ENCODE data around the gene UBL3.

The UBL3 gene

DNA sequence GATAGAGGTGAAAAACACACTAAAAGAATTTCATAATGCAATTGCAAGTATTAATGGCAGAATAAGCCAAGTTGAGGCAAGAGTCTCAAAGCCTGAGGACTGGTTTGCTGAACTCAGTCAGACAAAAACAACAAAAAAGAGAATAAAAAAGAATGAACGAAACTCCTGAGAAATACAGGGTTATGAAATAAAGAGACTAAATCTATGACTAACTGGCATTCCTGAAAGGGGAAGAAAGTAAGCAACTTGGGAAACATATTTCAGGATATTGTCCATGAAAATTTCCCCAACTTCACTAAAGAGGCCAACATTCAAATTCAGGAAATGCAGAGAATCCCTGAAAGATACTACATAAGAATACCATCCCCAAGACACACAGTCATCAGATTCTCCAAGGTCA is 47.8 kb downstream of the UBL3 start:
- H3K4me1 ChIP-seq (ENCODE audit: control insufficient read depth in 1 of 2, insufficient read depth in 1 of 2, low read depth in 1 of 2, low read length in 1 of 2): peaks cover 19 to 28% of the 10 kb centered on the region in 2 experiments
- H3K27me3 ChIP-seq: no peaks in the 10 kb centered on the region
- H3K4me3 ChIP-seq (ENCODE audit: low read depth in 1 of 2, low read length in 1 of 2): no peak overlapping the region
- H3K27ac ChIP-seq: peak overlapping the region; percentile 11
- H3K36me3 ChIP-seq: no peaks in the 10 kb centered on the region
- TF ChIP-seq, protein P1, sequence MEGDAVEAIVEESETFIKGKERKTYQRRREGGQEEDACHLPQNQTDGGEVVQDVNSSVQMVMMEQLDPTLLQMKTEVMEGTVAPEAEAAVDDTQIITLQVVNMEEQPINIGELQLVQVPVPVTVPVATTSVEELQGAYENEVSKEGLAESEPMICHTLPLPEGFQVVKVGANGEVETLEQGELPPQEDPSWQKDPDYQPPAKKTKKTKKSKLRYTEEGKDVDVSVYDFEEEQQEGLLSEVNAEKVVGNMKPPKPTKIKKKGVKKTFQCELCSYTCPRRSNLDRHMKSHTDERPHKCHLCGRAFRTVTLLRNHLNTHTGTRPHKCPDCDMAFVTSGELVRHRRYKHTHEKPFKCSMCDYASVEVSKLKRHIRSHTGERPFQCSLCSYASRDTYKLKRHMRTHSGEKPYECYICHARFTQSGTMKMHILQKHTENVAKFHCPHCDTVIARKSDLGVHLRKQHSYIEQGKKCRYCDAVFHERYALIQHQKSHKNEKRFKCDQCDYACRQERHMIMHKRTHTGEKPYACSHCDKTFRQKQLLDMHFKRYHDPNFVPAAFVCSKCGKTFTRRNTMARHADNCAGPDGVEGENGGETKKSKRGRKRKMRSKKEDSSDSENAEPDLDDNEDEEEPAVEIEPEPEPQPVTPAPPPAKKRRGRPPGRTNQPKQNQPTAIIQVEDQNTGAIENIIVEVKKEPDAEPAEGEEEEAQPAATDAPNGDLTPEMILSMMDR (IDR thresholded peaks at IDR 0.05): no peak
- H3K9me3 ChIP-seq: no peaks in the 10 kb centered on the region

DNA sequence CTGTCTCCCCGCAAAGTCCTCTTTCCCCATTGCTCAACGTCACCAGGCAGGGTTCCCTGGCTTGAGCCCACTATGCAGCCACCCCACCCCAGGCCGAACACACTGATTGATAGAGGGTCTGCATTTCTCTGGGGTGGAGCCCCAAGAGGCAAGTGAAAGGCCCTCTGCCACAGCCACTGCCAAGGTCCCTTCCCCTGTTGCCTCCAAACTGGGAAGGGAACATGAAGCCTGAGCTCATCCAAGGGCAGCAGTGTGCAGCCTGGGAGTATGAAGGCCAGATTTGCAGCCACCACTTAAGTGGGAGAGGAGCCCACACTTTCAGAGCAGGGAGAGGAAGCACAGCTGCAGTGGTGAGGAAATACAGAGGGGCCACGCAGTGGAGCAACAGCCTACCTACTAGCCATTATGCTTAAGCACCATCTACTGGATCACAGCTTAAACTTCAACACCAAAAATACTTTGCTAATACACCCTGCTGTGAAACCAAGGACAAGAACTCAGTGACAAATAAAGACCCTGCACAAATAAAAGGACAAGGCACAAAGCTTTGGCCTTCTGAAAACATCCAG is 48.6 kb downstream of the UBL3 start:
- peaks cover 19 to 28% of the 10 kb centered on the region in 2 experiments for H3K4me1 ChIP-seq (ENCODE audit: control insufficient read depth in 1 of 2, insufficient read depth in 1 of 2, low read depth in 1 of 2, low read length in 1 of 2)
- H3K9me3 ChIP-seq: no peaks in the 10 kb centered on the region
- TF ChIP-seq, protein P1 (IDR thresholded peaks at IDR 0.05): no peak
- peak overlapping the region; percentile 11 for H3K27ac ChIP-seq
- no peaks in the 10 kb centered on the region for H3K36me3 ChIP-seq
- H3K4me3 ChIP-seq (ENCODE audit: low read depth in 1 of 2, low read length in 1 of 2): no peak overlapping the region
- H3K27me3 ChIP-seq: no peaks in the 10 kb centered on the region

DNA sequence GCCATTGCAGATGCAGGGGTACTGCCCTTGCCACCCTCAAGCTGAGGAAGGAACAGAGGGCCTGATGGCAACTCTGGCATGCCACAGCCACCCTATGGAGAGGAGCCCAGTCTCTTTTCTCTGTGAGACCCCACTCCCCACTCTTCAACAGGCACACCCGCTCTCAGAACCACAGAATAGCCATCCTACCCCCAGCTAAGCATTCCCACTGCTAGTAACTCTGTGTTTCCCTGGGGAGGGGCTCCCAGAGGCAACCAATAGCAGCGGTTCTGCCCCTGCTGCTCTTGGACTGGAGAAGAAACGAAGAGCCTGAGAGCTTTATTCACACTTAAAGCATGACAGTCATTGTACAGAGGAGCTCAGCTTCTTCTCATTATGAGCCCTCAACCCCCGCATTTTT is 49.3 kb downstream of the UBL3 start:
- TF ChIP-seq, protein P1 (IDR thresholded peaks at IDR 0.05): no peak
- no peak overlapping the region for H3K27ac ChIP-seq
- no peaks in the 10 kb centered on the region for H3K27me3 ChIP-seq
- no peak overlapping the region for H3K4me3 ChIP-seq (ENCODE audit: low read depth in 1 of 2, low read length in 1 of 2)
- H3K9me3 ChIP-seq: no peaks in the 10 kb centered on the region
- peaks cover 19 to 28% of the 10 kb centered on the region in 2 experiments for H3K4me1 ChIP-seq (ENCODE audit: control insufficient read depth in 1 of 2, insufficient read depth in 1 of 2, low read depth in 1 of 2, low read length in 1 of 2)
- H3K36me3 ChIP-seq: no peaks in the 10 kb centered on the region

DNA sequence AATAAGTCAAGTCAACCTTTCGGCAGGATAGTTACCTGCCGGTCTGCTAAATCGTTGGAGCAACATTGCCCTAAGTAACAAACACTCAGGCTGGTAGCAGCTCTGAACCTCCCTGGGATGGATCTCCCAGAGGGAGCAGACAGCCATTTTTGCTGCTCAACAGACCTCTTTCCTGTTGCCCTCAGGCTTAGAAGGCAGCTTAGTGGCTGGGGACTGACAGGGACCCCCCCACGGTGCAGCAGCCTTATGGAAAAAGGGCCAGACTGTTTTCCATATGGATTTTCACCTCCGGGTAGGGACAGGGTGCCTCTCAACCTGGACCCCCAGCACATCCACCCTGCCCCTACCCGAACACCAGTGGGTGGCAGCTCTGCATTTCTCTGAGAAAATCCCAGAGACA is 49.7 kb downstream of the UBL3 start:
- TF ChIP-seq, protein P1 (IDR thresholded peaks at IDR 0.05): no peak
- H3K36me3 ChIP-seq: no peaks in the 10 kb centered on the region
- no peak overlapping the region for H3K27ac ChIP-seq
- H3K27me3 ChIP-seq: no peaks in the 10 kb centered on the region
- no peaks in the 10 kb centered on the region for H3K9me3 ChIP-seq
- H3K4me3 ChIP-seq (ENCODE audit: low read depth in 1 of 2, low read length in 1 of 2): no peak overlapping the region
- peaks cover 19 to 28% of the 10 kb centered on the region in 2 experiments for H3K4me1 ChIP-seq (ENCODE audit: control insufficient read depth in 1 of 2, insufficient read depth in 1 of 2, low read depth in 1 of 2, low read length in 1 of 2)

DNA sequence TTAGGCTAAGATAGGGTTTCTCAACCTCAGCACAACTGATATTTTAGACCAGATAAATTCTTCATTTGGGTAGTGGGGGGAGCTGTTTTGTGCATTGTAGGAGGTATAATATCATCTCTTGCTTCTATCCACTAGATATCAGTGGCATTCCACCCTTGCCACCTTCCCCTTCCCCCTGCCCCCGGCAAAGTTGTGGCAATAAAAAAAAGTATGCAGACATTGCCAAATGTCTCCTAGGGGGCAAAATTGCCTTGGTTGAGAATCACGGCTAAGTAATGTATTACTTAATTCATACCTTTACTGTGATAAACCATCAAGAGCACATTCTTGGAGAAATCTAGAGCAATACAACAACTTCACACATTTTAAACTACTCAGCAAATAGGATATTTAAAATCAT is 51.4 kb downstream of the UBL3 start:
- TF ChIP-seq, protein P1 (IDR thresholded peaks at IDR 0.05): no peak
- Histone ChIP-seq H3K9me3 (no peaks in the 10 kb centered on the region), H3K27me3 (no peaks in the 10 kb centered on the region), H3K4me3 (ENCODE audit: low read depth in 1 of 2, low read length in 1 of 2) (no peak overlapping the region), H3K36me3 (no peaks in the 10 kb centered on the region), H3K4me1 (ENCODE audit: control insufficient read depth in 1 of 2, insufficient read depth in 1 of 2, low read depth in 1 of 2, low read length in 1 of 2) (peaks cover 19 to 28% of the 10 kb centered on the region in 2 experiments), H3K27ac (no peak overlapping the region)

All from neutrophil (primary cell).